ENCODE data around the gene ZFX.

DNA sequence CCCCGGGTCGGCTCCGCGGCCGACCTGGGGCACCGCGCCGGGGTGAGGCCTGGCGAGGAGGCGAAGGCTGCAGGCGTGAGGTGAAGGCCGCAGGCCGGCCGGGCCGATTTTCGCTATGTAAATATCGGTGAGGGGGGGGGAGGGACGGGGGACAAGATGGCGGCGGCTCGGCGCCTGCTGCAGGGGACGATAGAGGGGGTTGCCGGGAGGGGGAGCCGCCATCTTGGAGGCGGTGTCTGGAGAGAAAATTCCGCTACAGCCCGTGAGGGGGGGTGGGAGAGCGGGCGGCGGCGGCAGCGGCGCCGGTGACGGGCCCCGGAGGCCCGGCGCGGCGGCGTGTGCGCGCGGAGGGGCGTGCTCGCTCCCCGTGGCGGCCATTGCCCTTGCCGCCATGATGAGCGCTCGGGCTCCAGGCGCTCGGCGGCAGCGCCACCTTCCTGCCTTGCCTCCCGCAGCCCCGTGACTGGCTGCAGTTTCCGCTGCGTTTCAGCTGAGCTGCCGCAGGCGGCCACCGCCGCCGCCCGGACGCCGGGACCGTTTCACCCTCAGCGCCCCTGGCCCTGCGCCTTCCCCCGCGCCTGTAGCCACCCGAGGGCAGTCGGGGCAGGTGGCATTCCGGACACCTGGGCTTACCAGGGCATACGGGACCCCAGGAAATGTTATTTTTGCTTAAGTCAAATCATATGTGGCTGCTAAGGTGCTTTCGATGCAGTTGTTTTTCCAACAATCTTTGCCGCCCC is 692 bp downstream of the ZFX start:
- TF ChIP-seq, protein P1, sequence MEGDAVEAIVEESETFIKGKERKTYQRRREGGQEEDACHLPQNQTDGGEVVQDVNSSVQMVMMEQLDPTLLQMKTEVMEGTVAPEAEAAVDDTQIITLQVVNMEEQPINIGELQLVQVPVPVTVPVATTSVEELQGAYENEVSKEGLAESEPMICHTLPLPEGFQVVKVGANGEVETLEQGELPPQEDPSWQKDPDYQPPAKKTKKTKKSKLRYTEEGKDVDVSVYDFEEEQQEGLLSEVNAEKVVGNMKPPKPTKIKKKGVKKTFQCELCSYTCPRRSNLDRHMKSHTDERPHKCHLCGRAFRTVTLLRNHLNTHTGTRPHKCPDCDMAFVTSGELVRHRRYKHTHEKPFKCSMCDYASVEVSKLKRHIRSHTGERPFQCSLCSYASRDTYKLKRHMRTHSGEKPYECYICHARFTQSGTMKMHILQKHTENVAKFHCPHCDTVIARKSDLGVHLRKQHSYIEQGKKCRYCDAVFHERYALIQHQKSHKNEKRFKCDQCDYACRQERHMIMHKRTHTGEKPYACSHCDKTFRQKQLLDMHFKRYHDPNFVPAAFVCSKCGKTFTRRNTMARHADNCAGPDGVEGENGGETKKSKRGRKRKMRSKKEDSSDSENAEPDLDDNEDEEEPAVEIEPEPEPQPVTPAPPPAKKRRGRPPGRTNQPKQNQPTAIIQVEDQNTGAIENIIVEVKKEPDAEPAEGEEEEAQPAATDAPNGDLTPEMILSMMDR (IDR thresholded peaks at IDR 0.05), result peak; percentile 35
- TF ChIP-seq POLR2A (IDR thresholded peaks at IDR 0.05) (peak in 1 of 2 donors; percentile 55), EP300 (IDR thresholded peaks at IDR 0.05) (no peak), POLR2AphosphoS5 (IDR thresholded peaks at IDR 0.05) (peak in 1 of 3 donors; percentile 40)

Data from suprapubic skin (tissue), 4 donors.